K562 (cell line): ENCODE measurements around the gene FBXL3. TPM values are rescaled to one million over a fixed set of nuclear protein-coding genes. Genes with fewer than 3 reads are reported as not detected.

Experiments used
- CEBPZ ChIP-seq: fragments of 150-350 bp; IDR thresholded peaks from 2 replicates; pipeline ENCODE4 v1.6.1; 2014; ENCODE audit warnings: low read depth, mild to moderate bottlenecking, low read length, borderline replicate concordance
- EP400 ChIP-seq: fragments of 450-650 bp; IDR thresholded peaks from 2 replicates; pipeline ENCODE4 v1.6.1; 2017; ENCODE audit warnings: antibody characterized with exemption, mild to moderate bottlenecking, moderate library complexity
- FOXA3 ChIP-seq, 2 experiments: fragments of 450-650 bp in 1 of 2; sonication (generic) in 1 of 2; formaldehyde crosslinking; IDR thresholded peaks in 1 of 2; conservative IDR thresholded peaks in 1 of 2; 2 replicates each; pipeline versions ENCODE4 v1.4.0 to v1.8.0; 2020 to 2022; ENCODE audit warnings: mild to moderate bottlenecking in 2 of 2, missing genetic modification reagents in 1 of 2
- MED1 ChIP-seq: sonication (generic); formaldehyde crosslinking; IDR thresholded peaks from 2 replicates; pipeline ENCODE4 v1.8.1; 2023; ENCODE audit warnings: missing genetic modification reagents, borderline replicate concordance
- MEF2A ChIP-seq: IDR thresholded peaks from 2 replicates; pipeline ENCODE4 v1.6.1; 2011; ENCODE audit warnings: low read depth, mild to moderate bottlenecking, low read length, moderate library complexity; ENCODE audit not compliant: control insufficient read depth
- NCOA4 ChIP-seq: fragments of 450-650 bp; IDR thresholded peaks from 2 replicates; pipeline ENCODE4 v1.6.1; 2018; ENCODE audit warnings: mild to moderate bottlenecking; ENCODE audit not compliant: partially characterized antibody
- RAD21 ChIP-seq, 2 experiments: fragments of 250-450 bp in 1 of 2; fragments of 450-650 bp in 1 of 2; sonication (Bioruptor Pico) in 1 of 2; formaldehyde crosslinking in 1 of 2; IDR thresholded peaks in 1 of 2; conservative IDR thresholded peaks in 1 of 2; 2 replicates each; pipeline versions ENCODE4 v1.4.0 to v1.8.0; 2020 to 2022; ENCODE audit warnings: mild to moderate bottlenecking in 2 of 2, moderate library complexity in 1 of 2
- RERE ChIP-seq: sonication (generic); formaldehyde crosslinking; IDR thresholded peaks from 2 replicates; pipeline ENCODE4 v1.8.0; 2023; ENCODE audit warnings: missing genetic modification reagents, mild to moderate bottlenecking, borderline replicate concordance
- ZC3H4 ChIP-seq: sonication (generic); formaldehyde crosslinking; IDR thresholded peaks from 2 replicates; pipeline ENCODE4 v1.9.0; 2021; ENCODE audit warnings: missing genetic modification reagents, borderline replicate concordance
- ZNF512 ChIP-seq: IDR thresholded peaks from 2 replicates; pipeline ENCODE4 v1.6.1; 2016; ENCODE audit warnings: missing genetic modification characterization, missing compliant biosample characterization
- ZNF717 ChIP-seq: fragments of 250-450 bp; sonication (Bioruptor Pico); IDR thresholded peaks from 2 replicates; pipeline ENCODE4 v1.5.0; 2021
- polyA plus RNA-seq, 8 experiments: library from polyadenylated mRNA; depleted of rRNA in 4 of 8; stranded (reverse) in 5 of 8; unstranded in 3 of 8; fragments of >200 nt; fragmentation: Nextera tagmentation in 2 of 8; fragmentation: Illumina TruSeq in 1 of 8; extraction: Ambion mirVana in 2 of 8; extraction: Trizol in 1 of 8; gene quantifications; 2 replicates each; pipeline versions ENCODE4 v1.2.1 to v1.2.3, GENCODE V29; 2011 to 2014; ENCODE audit warnings: inconsistent platforms in 1 of 8, missing spikeins in 1 of 8
- total RNA-seq, 7 experiments: library from RNA; depleted of rRNA in 6 of 7; stranded (reverse); fragments of >200 nt in 6 of 7; fragmentation: Illumina TruSeq in 2 of 7; extraction: Trizol in 2 of 7; gene quantifications; 2 replicates each; pipeline versions ENCODE4 v1.2.1 to v1.2.3, GENCODE V29; 2011 to 2021; ENCODE audit warnings: low replicate concordance in 1 of 7
- TF ChIP-seq, protein P1 (sequence below): fragments of 200-400 bp; formaldehyde crosslinking; IDR thresholded peaks from 2 replicates; pipeline ENCODE4 v1.6.1; 2017; ENCODE audit warnings: mild to moderate bottlenecking, low read depth, low read length, moderate library complexity

FBXL3 gene
- total and polyA plus RNA-seq, 9 of the 15 experiments (the other 6 are each of a cell fraction or from before 2014, with no cell fraction given), result 3.8 to 16.4 (median 12.6) TPM

DNA sequence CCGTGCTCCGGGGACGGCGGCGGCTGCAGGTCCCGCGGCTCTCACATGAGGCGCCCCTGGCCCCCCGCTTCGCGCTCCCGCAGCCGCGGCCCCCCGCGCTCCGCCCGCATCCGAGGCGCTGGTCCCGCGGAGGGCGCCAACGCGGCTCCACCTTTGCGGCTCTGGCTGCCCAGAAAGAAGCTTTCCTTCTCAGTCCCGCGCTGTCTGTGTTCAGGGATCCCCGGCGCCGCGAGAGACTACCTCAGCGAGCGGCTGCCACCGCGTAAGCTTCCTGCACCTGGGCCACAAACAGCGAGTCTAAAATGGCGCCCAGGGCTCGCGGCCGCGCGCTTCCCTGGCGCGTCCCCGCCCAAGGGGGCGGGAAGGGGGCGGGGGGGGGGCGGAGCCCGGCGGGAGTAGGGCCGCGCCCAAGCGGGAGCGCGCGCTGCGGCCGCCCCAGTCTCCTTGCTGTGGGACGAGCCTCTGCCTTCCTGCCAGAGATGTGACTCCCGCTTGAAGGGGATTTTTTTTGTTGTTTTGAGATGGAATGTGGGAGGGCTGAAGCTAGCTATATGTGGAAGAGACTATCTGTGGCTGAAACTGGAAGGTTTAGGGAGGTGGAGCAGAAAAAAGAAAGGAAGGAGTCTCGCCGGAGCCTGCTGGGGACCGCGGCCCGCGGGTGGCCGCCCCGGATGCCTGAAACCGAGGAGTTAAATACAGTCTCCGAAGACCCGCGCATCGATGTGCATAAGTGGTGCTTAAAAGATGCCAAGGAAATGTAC, at the start of gene FBXL3 (continued):
- no peak for TF ChIP-seq MED1 (CRISPR knock-in tag)
- no peak for TF ChIP-seq MEF2A
- TF ChIP-seq NCOA4, result no peak
- TF ChIP-seq ZC3H4, result no peak
- TF ChIP-seq EP400, result peak; percentile 49; the same call in 1 of the 2 replicates
- TF ChIP-seq, protein P1, sequence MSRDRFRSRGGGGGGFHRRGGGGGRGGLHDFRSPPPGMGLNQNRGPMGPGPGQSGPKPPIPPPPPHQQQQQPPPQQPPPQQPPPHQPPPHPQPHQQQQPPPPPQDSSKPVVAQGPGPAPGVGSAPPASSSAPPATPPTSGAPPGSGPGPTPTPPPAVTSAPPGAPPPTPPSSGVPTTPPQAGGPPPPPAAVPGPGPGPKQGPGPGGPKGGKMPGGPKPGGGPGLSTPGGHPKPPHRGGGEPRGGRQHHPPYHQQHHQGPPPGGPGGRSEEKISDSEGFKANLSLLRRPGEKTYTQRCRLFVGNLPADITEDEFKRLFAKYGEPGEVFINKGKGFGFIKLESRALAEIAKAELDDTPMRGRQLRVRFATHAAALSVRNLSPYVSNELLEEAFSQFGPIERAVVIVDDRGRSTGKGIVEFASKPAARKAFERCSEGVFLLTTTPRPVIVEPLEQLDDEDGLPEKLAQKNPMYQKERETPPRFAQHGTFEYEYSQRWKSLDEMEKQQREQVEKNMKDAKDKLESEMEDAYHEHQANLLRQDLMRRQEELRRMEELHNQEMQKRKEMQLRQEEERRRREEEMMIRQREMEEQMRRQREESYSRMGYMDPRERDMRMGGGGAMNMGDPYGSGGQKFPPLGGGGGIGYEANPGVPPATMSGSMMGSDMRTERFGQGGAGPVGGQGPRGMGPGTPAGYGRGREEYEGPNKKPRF, result no peak
- TF ChIP-seq CEBPZ, result no peak
- TF ChIP-seq ZNF717 (CRISPR knock-in tag), result no peak
- TF ChIP-seq RERE (CRISPR knock-in tag), result no peak
- no peak for TF ChIP-seq ZNF512
- TF ChIP-seq FOXA3 (CRISPR knock-in tag; conservative IDR thresholded peaks at IDR 0.05 in 1 of 2, IDR thresholded peaks at IDR 0.05 in 1 of 2), result no peak
- no peak for TF ChIP-seq RAD21 (CRISPR knock-in tag; conservative IDR thresholded peaks at IDR 0.05 in 1 of 2, IDR thresholded peaks at IDR 0.05 in 1 of 2)
